K562 (cell line): Measurements from ENCODE around the gene WASHC4. TPM values are rescaled to one million over a fixed set of nuclear protein-coding genes. Genes with fewer than 3 reads are reported as not detected.
A peak's percentile ranks its signal among the peaks of the same experiment; 100 is the strongest.

ENCODE experiments used
- BCOR ChIP-seq: fragments of 450-650 bp; IDR thresholded peaks from 2 replicates; pipeline ENCODE4 v1.6.1; 2016
- CBFB ChIP-seq: sonication (generic); formaldehyde crosslinking; IDR thresholded peaks from 2 replicates; pipeline ENCODE4 v1.4.0; 2020; ENCODE audit warnings: mild to moderate bottlenecking, missing genetic modification reagents
- DACH1 ChIP-seq: fragments of 450-650 bp; IDR thresholded peaks from 2 replicates; pipeline ENCODE4 v1.6.1; 2018; ENCODE audit not compliant: partially characterized antibody
- EP300 ChIP-seq: IDR thresholded peaks from 2 replicates; pipeline ENCODE4 v1.6.1; 2012; ENCODE audit warnings: low read length, improper control_type of control experiment
- GABPB1 ChIP-seq: sonication (generic); formaldehyde crosslinking; IDR thresholded peaks from 2 replicates; pipeline ENCODE4 v1.8.0; 2022; ENCODE audit warnings: mild to moderate bottlenecking, missing genetic modification reagents
- GABPB2 ChIP-seq: fragments of 250-450 bp; sonication (Bioruptor Pico); conservative IDR thresholded peaks from 2 replicates; pipeline ENCODE4 v1.5.1; 2021; ENCODE audit warnings: mild to moderate bottlenecking
- GATAD2B ChIP-seq: fragments of 450-650 bp; IDR thresholded peaks from 2 replicates; pipeline ENCODE4 v1.6.1; 2017; ENCODE audit warnings: mild to moderate bottlenecking, borderline replicate concordance
- HDGF ChIP-seq: fragments of 450-650 bp; IDR thresholded peaks from 2 replicates; pipeline ENCODE4 v1.6.1; 2016
- KAT7 ChIP-seq: sonication (generic); formaldehyde crosslinking; IDR thresholded peaks from 2 replicates; pipeline ENCODE4 v1.8.0; 2022; ENCODE audit warnings: missing genetic modification reagents, mild to moderate bottlenecking, borderline replicate concordance
- NCOA1 ChIP-seq: fragments of 450-650 bp; IDR thresholded peaks from 2 replicates; pipeline ENCODE4 v1.6.1; 2016; ENCODE audit warnings: low read depth
- NR1H2 ChIP-seq: sonication (generic); formaldehyde crosslinking; IDR thresholded peaks from 2 replicates; pipeline ENCODE4 v1.4.0; 2020; ENCODE audit warnings: mild to moderate bottlenecking, missing genetic modification reagents
- PML ChIP-seq: IDR thresholded peaks from 2 replicates; pipeline ENCODE4 v1.6.1; 2012; ENCODE audit warnings: low read length, inconsistent platforms
- PRPF4 ChIP-seq: fragments of 200-400 bp; formaldehyde crosslinking; IDR thresholded peaks from one replicate; pipeline ENCODE4 v1.6.1; 2017; ENCODE audit warnings: low read length, low read depth, mild to moderate bottlenecking; ENCODE audit not compliant: insufficient read depth, poor library complexity, severe bottlenecking
- SMARCA4 ChIP-seq: fragments of 450-650 bp; IDR thresholded peaks from 2 replicates; pipeline ENCODE4 v1.6.1; 2016
- TAF15 ChIP-seq: fragments of 200-400 bp; formaldehyde crosslinking; IDR thresholded peaks from 2 replicates; pipeline ENCODE4 v1.6.1; 2017; ENCODE audit warnings: mild to moderate bottlenecking, low read depth, low read length, moderate library complexity
- ZBTB1 ChIP-seq: sonication (generic); formaldehyde crosslinking; IDR thresholded peaks from 2 replicates; pipeline ENCODE4 v1.8.1; 2023; ENCODE audit warnings: missing genetic modification reagents, low read depth, mild to moderate bottlenecking, borderline replicate concordance
- ZFP1 ChIP-seq: fragments of 450-650 bp; formaldehyde crosslinking; IDR thresholded peaks from 2 replicates; pipeline ENCODE4 v1.4.0; 2020; ENCODE audit warnings: mild to moderate bottlenecking, mixed read lengths
- ZNF143 ChIP-seq: sonication (generic); formaldehyde crosslinking; IDR thresholded peaks from 2 replicates; pipeline ENCODE4 v1.9.0; 2022; ENCODE audit warnings: mild to moderate bottlenecking, missing genetic modification reagents
- ZNF280A ChIP-seq: fragments of 450-650 bp; IDR thresholded peaks from 2 replicates; pipeline ENCODE4 v1.6.1; 2018; ENCODE audit warnings: mild to moderate bottlenecking, low read depth; ENCODE audit not compliant: partially characterized antibody
- ZNF696 ChIP-seq: fragments of 250-450 bp; sonication (Bioruptor Pico); conservative IDR thresholded peaks from 2 replicates; pipeline ENCODE4 v1.4.0; 2020; ENCODE audit warnings: mild to moderate bottlenecking, moderate library complexity
- ZSCAN29 ChIP-seq: fragments of 450-650 bp; IDR thresholded peaks from 2 replicates; pipeline ENCODE4 v1.6.1; 2017
- polyA plus RNA-seq, 8 experiments: library from polyadenylated mRNA; depleted of rRNA in 4 of 8; stranded (reverse) in 5 of 8; unstranded in 3 of 8; fragments of >200 nt; fragmentation: Nextera tagmentation in 2 of 8; fragmentation: Illumina TruSeq in 1 of 8; extraction: Ambion mirVana in 2 of 8; extraction: Trizol in 1 of 8; gene quantifications; 2 replicates each; pipeline versions ENCODE4 v1.2.1 to v1.2.3, GENCODE V29; 2011 to 2014; ENCODE audit warnings: inconsistent platforms in 1 of 8, missing spikeins in 1 of 8
- total RNA-seq, 7 experiments: library from RNA; depleted of rRNA in 6 of 7; stranded (reverse); fragments of >200 nt in 6 of 7; fragmentation: Illumina TruSeq in 2 of 7; extraction: Trizol in 2 of 7; gene quantifications; 2 replicates each; pipeline versions ENCODE4 v1.2.1 to v1.2.3, GENCODE V29; 2011 to 2021; ENCODE audit warnings: low replicate concordance in 1 of 7

WASHC4 gene
- total and polyA plus RNA-seq, 9 of the 15 experiments (the other 6 are each of a cell fraction or from before 2014, with no cell fraction given), result 12.5 to 38.5 (median 21.3) TPM

GRCh38 chr12:105107494-105108371, at the start of gene WASHC4 (continued):
- peak; percentile 89; the same call in 1 of the 2 replicates for TF ChIP-seq NR1H2
- TF ChIP-seq HDGF, result no peak
- no peak for TF ChIP-seq ZFP1
- no peak for TF ChIP-seq GABPB2 (CRISPR knock-in tag)
- no peak for TF ChIP-seq GATAD2B
- peak; percentile 18; the same call in 1 of the 2 replicates for TF ChIP-seq EP300
- no peak for TF ChIP-seq ZNF696 (CRISPR knock-in tag)
- peak; percentile 67; the same call in 1 of the 2 replicates for TF ChIP-seq BCOR
- TF ChIP-seq PML, result peak; percentile 70
- TF ChIP-seq DACH1, result no peak
- peak; percentile 91 for TF ChIP-seq ZNF143 (CRISPR knock-in tag)
- TF ChIP-seq ZSCAN29, result peak; percentile 64; the same call in 1 of the 2 replicates
- no peak for TF ChIP-seq TAF15
- peak; percentile 95 for TF ChIP-seq GABPB1 (CRISPR knock-in tag)
- peak; percentile 59 for TF ChIP-seq PRPF4
- no peak for TF ChIP-seq ZNF280A
- TF ChIP-seq SMARCA4, result no peak
- no peak for TF ChIP-seq NCOA1
- TF ChIP-seq CBFB (CRISPR knock-in tag), result no peak; the same call in 1 of the 2 replicates
- no peak for TF ChIP-seq KAT7 (CRISPR knock-in tag)
- TF ChIP-seq ZBTB1, result no peak
